ENCODE measurements around the gene ZNF541.
A peak's percentile ranks its signal among the peaks of the same experiment; 100 is the strongest.

Gene ZNF541

GRCh38 chr19:47582320-47582909, 9.5 kb upstream of the ZNF541 start:
- Histone ChIP-seq H3K4me3 (ENCODE audit: low read length) (no peak overlapping the region), H3K9ac (ENCODE audit: low read length) (no peak overlapping the region), H3K4me2 (ENCODE audit: low read length) (no peak overlapping the region), H3K27me3 (ENCODE audit: low read depth, low read length) (peaks cover 7% of the 10 kb centered on the region; the same call in 1 of the 2 replicates), H3K36me3 (replicated peaks; ENCODE audit: low read depth, low read length) (no peaks in the 10 kb centered on the region), H3K9me3 (ENCODE audit: insufficient read depth, low read length) (peaks cover 10% of the 10 kb centered on the region; the same call in 1 of the 2 replicates), H2AFZ (ENCODE audit: low read depth, low read length) (no peak overlapping the region), H3K4me1 (ENCODE audit: low read length) (no peaks in the 10 kb centered on the region), H3K27ac (ENCODE audit: low read length) (no peak overlapping the region), H4K20me1 (ENCODE audit: insufficient read depth, low read length) (no peaks in the 10 kb centered on the region), H3K79me2 (ENCODE audit: low read length) (no peaks in the 10 kb centered on the region)
- no peak for TF ChIP-seq CTCF (IDR thresholded peaks at IDR 0.05; ENCODE audit: low read depth, low read length)
- TF ChIP-seq EZH2phosphoT487 (IDR thresholded peaks at IDR 0.05; ENCODE audit: low read depth), result no peak

GRCh38 chr19:47581605-47582319, 8.8 kb upstream of the ZNF541 start:
- no peak for TF ChIP-seq EZH2phosphoT487 (IDR thresholded peaks at IDR 0.05; ENCODE audit: low read depth)
- no peak for TF ChIP-seq CTCF (IDR thresholded peaks at IDR 0.05; ENCODE audit: low read depth, low read length)
- H4K20me1 ChIP-seq (ENCODE audit: insufficient read depth, low read length), result no peaks in the 10 kb centered on the region
- H3K36me3 ChIP-seq (replicated peaks; ENCODE audit: low read depth, low read length), result no peaks in the 10 kb centered on the region
- H3K4me3 ChIP-seq (ENCODE audit: low read length), result no peak overlapping the region
- no peaks in the 10 kb centered on the region for H3K4me1 ChIP-seq (ENCODE audit: low read length)
- H3K9me3 ChIP-seq (ENCODE audit: insufficient read depth, low read length), result peaks cover 10% of the 10 kb centered on the region; the same call in 1 of the 2 replicates
- H3K9ac ChIP-seq (ENCODE audit: low read length), result no peak overlapping the region
- no peak overlapping the region for H3K27ac ChIP-seq (ENCODE audit: low read length)
- peaks cover 7% of the 10 kb centered on the region; the same call in 1 of the 2 replicates for H3K27me3 ChIP-seq (ENCODE audit: low read depth, low read length)
- no peak overlapping the region for H3K4me2 ChIP-seq (ENCODE audit: low read length)
- H3K79me2 ChIP-seq (ENCODE audit: low read length), result no peaks in the 10 kb centered on the region
- H2AFZ ChIP-seq (ENCODE audit: low read depth, low read length), result peak overlapping the region; percentile 58; the same call in 1 of the 2 replicates

DNA sequence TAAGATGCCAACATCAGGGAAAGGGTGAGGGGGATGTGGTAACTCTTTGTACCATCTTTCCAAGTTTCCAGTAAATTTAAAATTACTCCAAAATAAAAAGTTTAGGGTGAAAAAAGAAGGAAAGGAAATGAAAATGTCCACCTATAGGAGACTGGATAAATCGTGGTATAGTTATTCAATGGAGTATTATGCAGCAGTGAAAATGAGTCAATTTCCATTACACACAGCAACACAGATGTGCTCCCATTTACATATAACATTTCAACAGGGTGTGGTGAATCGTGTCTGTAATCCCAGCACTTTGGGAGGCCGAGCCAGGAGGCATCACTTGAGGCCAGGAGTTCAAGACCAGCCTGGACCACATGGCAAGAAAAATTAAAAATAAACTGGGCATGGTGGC, 7.4 kb upstream of the ZNF541 start:
- Histone ChIP-seq H3K4me3 (ENCODE audit: low read length) (no peak overlapping the region), H2AFZ (ENCODE audit: low read depth, low read length) (no peak overlapping the region), H3K27me3 (ENCODE audit: low read depth, low read length) (peaks cover 7% of the 10 kb centered on the region; the same call in 1 of the 2 replicates), H3K9me3 (ENCODE audit: insufficient read depth, low read length) (no peaks in the 10 kb centered on the region), H3K9ac (ENCODE audit: low read length) (no peak overlapping the region), H3K79me2 (ENCODE audit: low read length) (no peaks in the 10 kb centered on the region), H4K20me1 (ENCODE audit: insufficient read depth, low read length) (no peaks in the 10 kb centered on the region), H3K27ac (ENCODE audit: low read length) (no peak overlapping the region), H3K4me1 (ENCODE audit: low read length) (no peaks in the 10 kb centered on the region), H3K4me2 (ENCODE audit: low read length) (no peak overlapping the region), H3K36me3 (replicated peaks; ENCODE audit: low read depth, low read length) (no peaks in the 10 kb centered on the region)
- TF ChIP-seq CTCF (IDR thresholded peaks at IDR 0.05; ENCODE audit: low read depth, low read length) (no peak), EZH2phosphoT487 (IDR thresholded peaks at IDR 0.05; ENCODE audit: low read depth) (no peak)

- TF ChIP-seq EZH2phosphoT487 (IDR thresholded peaks at IDR 0.05; ENCODE audit: low read depth) (no peak), CTCF (IDR thresholded peaks at IDR 0.05; ENCODE audit: low read depth, low read length) (no peak)
- Histone ChIP-seq H3K79me2 (ENCODE audit: low read length) (no peaks in the 10 kb centered on the region), H3K9ac (ENCODE audit: low read length) (no peak overlapping the region), H3K9me3 (ENCODE audit: insufficient read depth, low read length) (no peaks in the 10 kb centered on the region), H3K27ac (ENCODE audit: low read length) (no peak overlapping the region), H3K4me3 (ENCODE audit: low read length) (no peak overlapping the region), H3K36me3 (replicated peaks; ENCODE audit: low read depth, low read length) (no peaks in the 10 kb centered on the region), H3K27me3 (ENCODE audit: low read depth, low read length) (peaks cover 9% of the 10 kb centered on the region; the same call in 1 of the 2 replicates), H2AFZ (ENCODE audit: low read depth, low read length) (no peak overlapping the region), H3K4me1 (ENCODE audit: low read length) (no peaks in the 10 kb centered on the region), H3K4me2 (ENCODE audit: low read length) (no peak overlapping the region), H4K20me1 (ENCODE audit: insufficient read depth, low read length) (no peaks in the 10 kb centered on the region)
Observed at GRCh38 chr19:47572635-47573034, 313 bp downstream of the ZNF541 start.

Measured in OCI-LY3 (cell line).